Measurements from ENCODE around the gene RBMS1.

RBMS1 gene

GRCh38 chr2:160364364-160364763 is 129.2 kb downstream of the RBMS1 start:
- Histone ChIP-seq H2AK5ac (ENCODE audit: low read depth, low read length) (no peak overlapping the region), H4K91ac (ENCODE audit: low read depth, low read length, poor library complexity) (no peak overlapping the region), H3K27ac (replicated peaks; ENCODE audit: low read length) (no peak overlapping the region), H3K9ac (ENCODE audit: low read depth, low read length, poor library complexity) (peak overlapping the region; percentile 54), H3K4ac (ENCODE audit: low read length) (no peak overlapping the region), H3K14ac (ENCODE audit: low read length) (no peak overlapping the region), H3K9me3 (replicated peaks in 1 of 2; ENCODE audit: control insufficient read depth in 2 of 2, insufficient read depth in 1 of 2, low read depth in 1 of 2, low read length in 2 of 2) (no peaks in the 10 kb centered on the region), H3K4me2 (ENCODE audit: insufficient read depth, low read length, poor library complexity, severe bottlenecking) (no peak overlapping the region), H2BK15ac (ENCODE audit: low read length) (no peak overlapping the region), H3K36me3 (replicated peaks in 1 of 2; ENCODE audit: control insufficient read depth in 2 of 2, insufficient read depth in 2 of 2, low read length in 2 of 2) (peaks cover 2 to 28% of the 10 kb centered on the region in 2 donors), H2BK120ac (ENCODE audit: low read depth, low read length) (no peak overlapping the region), H4K8ac (ENCODE audit: low read depth, low read length) (no peak overlapping the region), H2AFZ (ENCODE audit: low read length) (no peak overlapping the region), H2BK5ac (ENCODE audit: low read length) (no peak overlapping the region), H3K18ac (ENCODE audit: low read length) (no peak overlapping the region), H3K4me3 (ENCODE audit: low read length in 2 of 2) (no peak overlapping the region), H3K4me1 (ENCODE audit: control insufficient read depth in 2 of 2, insufficient read depth in 1 of 2, low read depth in 1 of 2, low read length in 2 of 2) (peaks cover 10 to 14% of the 10 kb centered on the region in 2 donors), H3K79me1 (ENCODE audit: low read depth, low read length) (peaks cover 2% of the 10 kb centered on the region), H2BK12ac (ENCODE audit: low read length) (no peak overlapping the region), H3K23ac (ENCODE audit: low read depth, low read length, poor library complexity) (no peak overlapping the region), H3K27me3 (ENCODE audit: control insufficient read depth in 3 of 3, insufficient read depth in 3 of 3, low read depth in 1 of 3, low read length in 3 of 3) (no peaks in the 10 kb centered on the region)
- DNase-seq (ENCODE audit: low spot score), result no peak
- no CpG with 5 or more reads among the region's 2 CpGs for WGBS, 2 donors (ENCODE audit: extremely low coverage in 2 of 2, insufficient read length in 2 of 2, insufficient replicate concordance in 1 of 2)

- no peak overlapping the region for H2BK15ac ChIP-seq (ENCODE audit: low read length)
- H2AFZ ChIP-seq (ENCODE audit: low read length), result no peak overlapping the region
- H3K79me1 ChIP-seq (ENCODE audit: low read depth, low read length), result peaks cover 2% of the 10 kb centered on the region
- no peaks in the 10 kb centered on the region for H3K27me3 ChIP-seq (ENCODE audit: control insufficient read depth in 3 of 3, insufficient read depth in 3 of 3, low read depth in 1 of 3, low read length in 3 of 3)
- H3K36me3 ChIP-seq (replicated peaks in 1 of 2; ENCODE audit: control insufficient read depth in 2 of 2, insufficient read depth in 2 of 2, low read length in 2 of 2), result peaks cover 2 to 28% of the 10 kb centered on the region in 2 donors
- DNase-seq (ENCODE audit: low spot score), result no peak
- no peaks in the 10 kb centered on the region for H3K9me3 ChIP-seq (replicated peaks in 1 of 2; ENCODE audit: control insufficient read depth in 2 of 2, insufficient read depth in 1 of 2, low read depth in 1 of 2, low read length in 2 of 2)
- peaks cover 10 to 12% of the 10 kb centered on the region in 2 donors for H3K4me1 ChIP-seq (ENCODE audit: control insufficient read depth in 2 of 2, insufficient read depth in 1 of 2, low read depth in 1 of 2, low read length in 2 of 2)
- H3K27ac ChIP-seq (replicated peaks; ENCODE audit: low read length), result no peak overlapping the region
- H3K14ac ChIP-seq (ENCODE audit: low read length), result no peak overlapping the region
- no peak overlapping the region for H3K23ac ChIP-seq (ENCODE audit: low read depth, low read length, poor library complexity)
- no peak overlapping the region for H3K18ac ChIP-seq (ENCODE audit: low read length)
- no peak overlapping the region for H4K91ac ChIP-seq (ENCODE audit: low read depth, low read length, poor library complexity)
- H4K8ac ChIP-seq (ENCODE audit: low read depth, low read length), result no peak overlapping the region
- H2BK5ac ChIP-seq (ENCODE audit: low read length), result no peak overlapping the region
- no CpG with 5 or more reads among the region's 3 CpGs for WGBS, 2 donors (ENCODE audit: extremely low coverage in 2 of 2, insufficient read length in 2 of 2, insufficient replicate concordance in 1 of 2)
- no peak overlapping the region for H2BK120ac ChIP-seq (ENCODE audit: low read depth, low read length)
- H2AK5ac ChIP-seq (ENCODE audit: low read depth, low read length), result no peak overlapping the region
- H3K4me3 ChIP-seq (ENCODE audit: low read length in 2 of 2), result no peak overlapping the region
- H3K4ac ChIP-seq (ENCODE audit: low read length), result no peak overlapping the region
- H2BK12ac ChIP-seq (ENCODE audit: low read length), result no peak overlapping the region
- H3K9ac ChIP-seq (ENCODE audit: low read depth, low read length, poor library complexity), result no peak overlapping the region
- no peak overlapping the region for H3K4me2 ChIP-seq (ENCODE audit: insufficient read depth, low read length, poor library complexity, severe bottlenecking)
These were observed 129.6 kb downstream of the RBMS1 start for GRCh38 chr2:160363961-160364360.

- no peak overlapping the region for H3K4ac ChIP-seq (ENCODE audit: low read length)
- no peak overlapping the region for H3K4me3 ChIP-seq (ENCODE audit: low read length in 2 of 2)
- H3K9ac ChIP-seq (ENCODE audit: low read depth, low read length, poor library complexity), result no peak overlapping the region
- H3K4me2 ChIP-seq (ENCODE audit: insufficient read depth, low read length, poor library complexity, severe bottlenecking), result no peak overlapping the region
- H2AFZ ChIP-seq (ENCODE audit: low read length), result no peak overlapping the region
- H3K23ac ChIP-seq (ENCODE audit: low read depth, low read length, poor library complexity), result no peak overlapping the region
- no peak for DNase-seq (ENCODE audit: low spot score)
- no CpG with 5 or more reads among the region's 4 CpGs for WGBS, 2 donors (ENCODE audit: extremely low coverage in 2 of 2, insufficient read length in 2 of 2, insufficient replicate concordance in 1 of 2)
- no peak overlapping the region for H3K18ac ChIP-seq (ENCODE audit: low read length)
- no peak overlapping the region for H3K27ac ChIP-seq (replicated peaks; ENCODE audit: low read length)
- H4K91ac ChIP-seq (ENCODE audit: low read depth, low read length, poor library complexity), result no peak overlapping the region
- no peak overlapping the region for H2AK5ac ChIP-seq (ENCODE audit: low read depth, low read length)
- H3K9me3 ChIP-seq (replicated peaks in 1 of 2; ENCODE audit: control insufficient read depth in 2 of 2, insufficient read depth in 1 of 2, low read depth in 1 of 2, low read length in 2 of 2), result no peaks in the 10 kb centered on the region
- no peak overlapping the region for H4K8ac ChIP-seq (ENCODE audit: low read depth, low read length)
- no peak overlapping the region for H2BK12ac ChIP-seq (ENCODE audit: low read length)
- no peaks in the 10 kb centered on the region for H3K27me3 ChIP-seq (ENCODE audit: control insufficient read depth in 3 of 3, insufficient read depth in 3 of 3, low read depth in 1 of 3, low read length in 3 of 3)
- H3K4me1 ChIP-seq (ENCODE audit: control insufficient read depth in 2 of 2, insufficient read depth in 1 of 2, low read depth in 1 of 2, low read length in 2 of 2), result peaks cover 9 to 12% of the 10 kb centered on the region in 2 donors
- no peak overlapping the region for H2BK5ac ChIP-seq (ENCODE audit: low read length)
- no peak overlapping the region for H3K14ac ChIP-seq (ENCODE audit: low read length)
- H2BK15ac ChIP-seq (ENCODE audit: low read length), result no peak overlapping the region
- peaks cover 2 to 28% of the 10 kb centered on the region in 2 donors for H3K36me3 ChIP-seq (replicated peaks in 1 of 2; ENCODE audit: control insufficient read depth in 2 of 2, insufficient read depth in 2 of 2, low read length in 2 of 2)
- no peak overlapping the region for H2BK120ac ChIP-seq (ENCODE audit: low read depth, low read length)
- H3K79me1 ChIP-seq (ENCODE audit: low read depth, low read length), result peaks cover 2% of the 10 kb centered on the region
These were observed 130.6 kb downstream of the RBMS1 start for GRCh38 chr2:160363055-160363454.

GRCh38 chr2:160362541-160362940 is 131.1 kb downstream of the RBMS1 start:
- Histone ChIP-seq H3K18ac (ENCODE audit: low read length) (no peak overlapping the region), H3K14ac (ENCODE audit: low read length) (no peak overlapping the region), H3K4me3 (ENCODE audit: low read length in 2 of 2) (no peak overlapping the region), H3K4me2 (ENCODE audit: insufficient read depth, low read length, poor library complexity, severe bottlenecking) (no peak overlapping the region), H3K79me1 (ENCODE audit: low read depth, low read length) (peaks cover 2% of the 10 kb centered on the region), H2BK5ac (ENCODE audit: low read length) (no peak overlapping the region), H3K27ac (replicated peaks; ENCODE audit: low read length) (no peak overlapping the region), H2BK12ac (ENCODE audit: low read length) (no peak overlapping the region), H4K8ac (ENCODE audit: low read depth, low read length) (no peak overlapping the region), H3K27me3 (ENCODE audit: control insufficient read depth in 3 of 3, insufficient read depth in 3 of 3, low read depth in 1 of 3, low read length in 3 of 3) (no peaks in the 10 kb centered on the region), H2AFZ (ENCODE audit: low read length) (no peak overlapping the region), H3K36me3 (replicated peaks in 1 of 2; ENCODE audit: control insufficient read depth in 2 of 2, insufficient read depth in 2 of 2, low read length in 2 of 2) (peaks cover 2 to 28% of the 10 kb centered on the region in 2 donors), H3K23ac (ENCODE audit: low read depth, low read length, poor library complexity) (no peak overlapping the region), H2AK5ac (ENCODE audit: low read depth, low read length) (no peak overlapping the region), H3K4me1 (ENCODE audit: control insufficient read depth in 2 of 2, insufficient read depth in 1 of 2, low read depth in 1 of 2, low read length in 2 of 2) (peaks cover 3 to 8% of the 10 kb centered on the region in 2 donors), H4K91ac (ENCODE audit: low read depth, low read length, poor library complexity) (no peak overlapping the region), H3K9me3 (replicated peaks in 1 of 2; ENCODE audit: control insufficient read depth in 2 of 2, insufficient read depth in 1 of 2, low read depth in 1 of 2, low read length in 2 of 2) (no peaks in the 10 kb centered on the region), H2BK15ac (ENCODE audit: low read length) (no peak overlapping the region), H3K4ac (ENCODE audit: low read length) (no peak overlapping the region), H2BK120ac (ENCODE audit: low read depth, low read length) (no peak overlapping the region), H3K9ac (ENCODE audit: low read depth, low read length, poor library complexity) (no peak overlapping the region)
- DNase-seq (ENCODE audit: low spot score), result no peak
- WGBS, 2 donors (ENCODE audit: extremely low coverage in 2 of 2, insufficient read length in 2 of 2, insufficient replicate concordance in 1 of 2), result no CpG with 5 or more reads among the region's 2 CpGs
